Tibial nerve (tissue), 4 donors: Measurements from ENCODE around the gene SLC5A8.

Experiments used
- EP300 ChIP-seq, 2 donors: sonication (generic); formaldehyde crosslinking; IDR thresholded peaks; one replicate each; pipeline ENCODE4 v1.6.1; 2017; ENCODE audit warnings: antibody characterized with exemption in 2 of 2, mild to moderate bottlenecking in 1 of 2
- POLR2A ChIP-seq, 2 donors: fragments of 450-650 bp; IDR thresholded peaks; one replicate each; pipeline ENCODE4 v1.6.1; 2017; ENCODE audit warnings: antibody characterized with exemption in 2 of 2, mild to moderate bottlenecking in 2 of 2, moderate library complexity in 2 of 2
- TF ChIP-seq, protein P1 (sequence below), 5 experiments: fragments of 200-600 bp in 3 of 5; fragments of 450-650 bp in 2 of 5; sonication (generic) in 3 of 5; IDR thresholded peaks; one replicate each; pipeline ENCODE4 v1.5.1; 2016 to 2019; ENCODE audit warnings: antibody characterized with exemption in 5 of 5, mild to moderate bottlenecking in 3 of 5, moderate library complexity in 2 of 5

DNA sequence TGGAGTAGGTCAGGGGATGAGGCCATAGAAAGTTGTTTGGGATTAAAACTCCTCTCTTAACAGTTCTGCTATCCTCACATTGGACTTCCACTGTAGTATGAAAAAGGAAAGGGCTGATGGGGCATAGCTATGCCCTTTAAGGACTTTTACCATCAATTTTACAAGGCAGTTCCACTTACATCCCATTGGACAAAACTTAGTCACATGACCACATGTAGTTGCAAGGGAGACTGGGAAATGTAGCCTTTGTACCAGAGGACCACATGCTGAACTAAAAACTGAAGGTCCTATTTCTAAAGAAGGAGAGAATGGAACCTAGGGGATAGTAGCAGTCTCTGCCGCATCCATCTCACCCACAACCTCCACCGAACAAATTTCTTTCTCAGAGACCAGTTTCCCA, 6.8 kb upstream of the SLC5A8 start:
- TF ChIP-seq, protein P1, sequence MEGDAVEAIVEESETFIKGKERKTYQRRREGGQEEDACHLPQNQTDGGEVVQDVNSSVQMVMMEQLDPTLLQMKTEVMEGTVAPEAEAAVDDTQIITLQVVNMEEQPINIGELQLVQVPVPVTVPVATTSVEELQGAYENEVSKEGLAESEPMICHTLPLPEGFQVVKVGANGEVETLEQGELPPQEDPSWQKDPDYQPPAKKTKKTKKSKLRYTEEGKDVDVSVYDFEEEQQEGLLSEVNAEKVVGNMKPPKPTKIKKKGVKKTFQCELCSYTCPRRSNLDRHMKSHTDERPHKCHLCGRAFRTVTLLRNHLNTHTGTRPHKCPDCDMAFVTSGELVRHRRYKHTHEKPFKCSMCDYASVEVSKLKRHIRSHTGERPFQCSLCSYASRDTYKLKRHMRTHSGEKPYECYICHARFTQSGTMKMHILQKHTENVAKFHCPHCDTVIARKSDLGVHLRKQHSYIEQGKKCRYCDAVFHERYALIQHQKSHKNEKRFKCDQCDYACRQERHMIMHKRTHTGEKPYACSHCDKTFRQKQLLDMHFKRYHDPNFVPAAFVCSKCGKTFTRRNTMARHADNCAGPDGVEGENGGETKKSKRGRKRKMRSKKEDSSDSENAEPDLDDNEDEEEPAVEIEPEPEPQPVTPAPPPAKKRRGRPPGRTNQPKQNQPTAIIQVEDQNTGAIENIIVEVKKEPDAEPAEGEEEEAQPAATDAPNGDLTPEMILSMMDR (IDR thresholded peaks at IDR 0.05): no peak
- TF ChIP-seq EP300 (IDR thresholded peaks at IDR 0.05): no peak
- TF ChIP-seq POLR2A (IDR thresholded peaks at IDR 0.05): no peak
